ENCODE data around the gene RRP1B. TPM values are rescaled to one million over a fixed set of nuclear protein-coding genes. Genes with fewer than 3 reads are reported as not detected.

Gene RRP1B
- total and polyA plus RNA-seq, 2 of the 13 experiments (the other 11 are each of a cell fraction or from before 2014, with no cell fraction given), result 16.3 to 46.2 TPM

DNA sequence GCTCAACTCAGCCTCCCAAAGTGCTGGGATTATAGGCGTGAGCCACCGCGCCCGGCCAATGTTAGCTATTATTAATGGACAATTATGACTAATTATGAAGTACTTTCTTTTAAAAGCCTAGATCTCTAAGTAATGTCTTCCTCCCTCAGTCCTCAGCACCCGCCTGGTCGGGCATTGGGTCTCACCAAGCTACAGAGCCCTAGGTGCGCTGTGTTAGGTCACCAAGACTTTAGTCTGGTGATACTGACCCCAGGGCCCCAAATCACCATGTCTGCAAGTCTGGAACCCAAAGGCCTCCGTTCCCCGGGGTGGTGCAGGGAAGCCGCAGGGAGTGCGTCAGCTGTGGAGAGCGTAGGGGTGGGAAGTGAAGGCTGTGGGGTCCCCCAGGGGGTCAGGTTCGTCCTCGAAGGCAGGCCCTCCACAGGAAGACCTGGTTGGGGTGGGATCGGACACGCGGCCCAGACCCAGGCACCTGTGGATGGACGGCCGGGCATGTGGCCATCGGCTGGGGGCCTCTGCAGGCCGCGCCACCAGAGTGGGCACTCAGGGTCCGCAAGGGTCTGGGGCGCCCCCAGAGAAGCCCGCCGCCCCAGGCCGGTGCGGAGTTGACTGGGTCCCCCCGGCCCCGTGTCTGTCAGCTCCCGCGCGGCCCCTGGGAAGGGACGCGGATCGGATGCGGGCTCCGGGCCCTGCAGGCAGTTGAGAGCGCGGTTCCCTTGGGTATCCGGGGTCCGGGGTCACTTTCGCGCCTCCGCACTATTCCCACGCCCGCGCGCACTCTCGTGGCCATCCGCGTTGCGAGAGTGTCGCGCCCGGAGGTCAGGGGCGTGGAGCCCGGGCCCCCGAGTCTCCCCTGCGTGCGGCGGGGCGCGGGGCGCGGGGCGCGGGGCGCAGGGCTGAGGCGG lies 58.9 kb downstream of the RRP1B start (continued):
- TF ChIP-seq, protein P1, sequence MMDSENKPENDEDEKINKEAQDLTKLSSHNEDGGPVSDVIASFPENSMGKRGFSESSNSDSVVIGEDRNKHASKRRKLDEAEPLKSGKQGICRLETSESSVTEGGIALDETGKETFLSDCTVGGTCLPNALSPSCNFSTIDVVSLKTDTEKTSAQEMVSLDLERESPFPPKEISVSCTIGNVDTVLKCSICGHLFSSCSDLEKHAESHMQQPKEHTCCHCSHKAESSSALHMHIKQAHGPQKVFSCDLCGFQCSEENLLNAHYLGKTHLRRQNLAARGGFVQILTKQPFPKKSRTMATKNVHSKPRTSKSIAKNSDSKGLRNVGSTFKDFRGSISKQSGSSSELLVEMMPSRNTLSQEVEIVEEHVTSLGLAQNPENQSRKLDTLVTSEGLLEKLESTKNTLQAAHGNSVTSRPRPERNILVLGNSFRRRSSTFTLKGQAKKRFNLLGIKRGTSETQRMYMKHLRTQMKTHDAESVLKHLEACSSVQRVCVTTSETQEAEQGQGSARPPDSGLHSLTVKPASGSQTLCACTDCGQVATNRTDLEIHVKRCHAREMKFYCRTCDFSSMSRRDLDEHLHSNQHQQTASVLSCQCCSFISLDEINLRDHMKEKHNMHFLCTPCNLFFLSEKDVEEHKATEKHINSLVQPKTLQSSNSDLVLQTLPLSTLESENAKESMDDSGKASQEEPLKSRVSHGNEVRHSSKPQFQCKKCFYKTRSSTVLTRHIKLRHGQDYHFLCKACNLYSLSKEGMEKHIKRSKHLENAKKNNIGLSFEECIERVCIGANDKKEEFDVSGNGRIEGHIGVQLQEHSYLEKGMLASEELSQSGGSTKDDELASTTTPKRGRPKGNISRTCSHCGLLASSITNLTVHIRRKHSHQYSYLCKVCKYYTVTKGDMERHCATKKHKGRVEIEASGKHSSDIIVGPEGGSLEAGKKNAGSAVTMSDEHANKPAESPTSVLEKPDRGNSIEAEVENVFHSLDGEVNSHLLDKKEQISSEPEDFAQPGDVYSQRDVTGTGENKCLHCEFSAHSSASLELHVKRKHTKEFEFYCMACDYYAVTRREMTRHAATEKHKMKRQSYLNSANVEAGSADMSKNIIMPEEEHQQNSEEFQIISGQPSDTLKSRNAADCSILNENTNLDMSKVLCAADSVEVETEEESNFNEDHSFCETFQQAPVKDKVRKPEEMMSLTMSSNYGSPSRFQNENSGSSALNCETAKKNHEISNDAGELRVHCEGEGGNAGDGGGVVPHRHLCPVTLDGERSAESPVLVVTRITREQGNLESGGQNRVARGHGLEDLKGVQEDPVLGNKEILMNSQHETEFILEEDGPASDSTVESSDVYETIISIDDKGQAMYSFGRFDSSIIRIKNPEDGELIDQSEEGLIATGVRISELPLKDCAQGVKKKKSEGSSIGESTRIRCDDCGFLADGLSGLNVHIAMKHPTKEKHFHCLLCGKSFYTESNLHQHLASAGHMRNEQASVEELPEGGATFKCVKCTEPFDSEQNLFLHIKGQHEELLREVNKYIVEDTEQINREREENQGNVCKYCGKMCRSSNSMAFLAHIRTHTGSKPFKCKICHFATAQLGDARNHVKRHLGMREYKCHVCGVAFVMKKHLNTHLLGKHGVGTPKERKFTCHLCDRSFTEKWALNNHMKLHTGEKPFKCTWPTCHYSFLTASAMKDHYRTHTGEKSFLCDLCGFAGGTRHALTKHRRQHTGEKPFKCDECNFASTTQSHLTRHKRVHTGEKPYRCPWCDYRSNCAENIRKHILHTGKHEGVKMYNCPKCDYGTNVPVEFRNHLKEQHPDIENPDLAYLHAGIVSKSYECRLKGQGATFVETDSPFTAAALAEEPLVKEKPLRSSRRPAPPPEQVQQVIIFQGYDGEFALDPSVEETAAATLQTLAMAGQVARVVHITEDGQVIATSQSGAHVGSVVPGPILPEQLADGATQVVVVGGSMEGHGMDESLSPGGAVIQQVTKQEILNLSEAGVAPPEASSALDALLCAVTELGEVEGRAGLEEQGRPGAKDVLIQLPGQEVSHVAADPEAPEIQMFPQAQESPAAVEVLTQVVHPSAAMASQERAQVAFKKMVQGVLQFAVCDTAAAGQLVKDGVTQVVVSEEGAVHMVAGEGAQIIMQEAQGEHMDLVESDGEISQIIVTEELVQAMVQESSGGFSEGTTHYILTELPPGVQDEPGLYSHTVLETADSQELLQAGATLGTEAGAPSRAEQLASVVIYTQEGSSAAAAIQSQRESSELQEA (CRISPR knock-in tag; IDR thresholded peaks at IDR 0.05; ENCODE audit: not compliant biosample characterization), result no peak
- TF ChIP-seq HOXA7 (CRISPR knock-in tag; IDR thresholded peaks at IDR 0.05) (no peak), ZNF557 (CRISPR knock-in tag; IDR thresholded peaks at IDR 0.05) (no peak), TBX2 (CRISPR knock-in tag; IDR thresholded peaks at IDR 0.05; ENCODE audit: borderline replicate concordance) (0 out of 2 replicates have a peak, but pooled peaks have one; percentile 16)
